ENCODE results near the gene PCSK6.

Gene PCSK6

DNA sequence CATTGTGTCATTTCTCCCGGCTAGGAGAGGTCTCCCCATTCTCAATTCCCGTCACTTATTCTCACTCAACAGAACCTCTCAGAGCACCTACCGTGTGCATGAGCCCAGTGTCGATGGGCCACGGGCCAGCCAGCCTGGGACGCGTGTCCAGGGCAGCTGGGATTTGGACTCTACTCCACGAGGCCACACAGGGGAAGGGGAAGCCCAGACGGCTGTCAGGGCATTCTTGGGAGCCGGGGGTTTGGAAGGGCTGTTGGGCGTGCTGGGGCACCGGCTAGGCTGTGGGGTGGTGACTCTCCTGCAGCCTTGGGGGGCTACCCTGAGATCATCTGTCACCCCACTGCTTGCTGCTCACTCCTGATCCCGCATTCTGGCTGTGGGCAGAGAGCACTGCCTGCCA, 41.7 kb upstream of the PCSK6 start:
- Histone ChIP-seq H3K27ac (ENCODE audit: low read length) (no peak overlapping the region), H3K4me3 (ENCODE audit: low read length) (no peak overlapping the region), H3K36me3 (ENCODE audit: control insufficient read depth, low read depth, low read length) (no peaks in the 10 kb centered on the region), H3K4me1 (ENCODE audit: control insufficient read depth, low read depth, low read length) (no peaks in the 10 kb centered on the region), H3K9me3 (ENCODE audit: control insufficient read depth, low read depth, low read length) (no peaks in the 10 kb centered on the region), H3K9ac (ENCODE audit: low read length) (no peak overlapping the region), H3K27me3 (ENCODE audit: control insufficient read depth, insufficient read depth, low read length) (no peaks in the 10 kb centered on the region)

DNA sequence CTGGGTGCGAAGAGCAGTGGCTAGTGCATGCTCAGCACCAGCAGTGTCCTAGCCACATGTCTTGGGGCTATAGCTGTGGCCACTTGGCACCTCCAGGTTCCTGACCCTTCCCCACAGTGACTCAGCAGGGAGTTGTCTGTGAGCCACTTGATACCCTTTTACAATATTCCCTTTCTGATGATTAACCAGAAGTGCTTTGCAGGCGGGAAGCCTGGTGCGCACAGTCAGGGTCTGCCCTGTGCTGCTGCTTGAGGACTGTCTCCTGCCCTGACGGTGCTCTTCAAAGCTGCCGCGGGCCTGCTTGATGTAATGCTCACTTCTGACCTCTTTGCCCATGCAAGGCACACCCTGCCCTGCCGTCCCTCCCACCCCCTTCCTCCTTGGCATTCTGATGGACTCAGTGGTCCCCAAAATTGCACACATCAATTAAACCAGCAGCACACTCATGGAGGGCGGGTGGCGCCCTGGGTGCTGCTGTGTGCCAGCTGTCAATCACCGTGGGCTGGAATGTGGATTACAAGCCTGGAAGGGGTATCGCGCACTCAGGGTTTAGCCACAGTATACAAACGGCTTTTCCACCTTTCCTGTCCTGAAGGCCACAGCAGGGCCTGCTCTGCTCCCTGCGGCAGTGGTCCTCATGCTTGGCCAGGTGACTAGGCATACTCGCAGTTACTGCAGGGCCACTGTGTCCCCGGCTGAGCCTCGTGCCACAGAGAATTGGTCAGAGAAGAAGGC, 40.9 kb upstream of the PCSK6 start:
- Histone ChIP-seq H3K27ac (ENCODE audit: low read length) (no peak overlapping the region), H3K4me3 (ENCODE audit: low read length) (no peak overlapping the region), H3K9ac (ENCODE audit: low read length) (no peak overlapping the region), H3K36me3 (ENCODE audit: control insufficient read depth, low read depth, low read length) (no peaks in the 10 kb centered on the region), H3K27me3 (ENCODE audit: control insufficient read depth, insufficient read depth, low read length) (no peaks in the 10 kb centered on the region), H3K4me1 (ENCODE audit: control insufficient read depth, low read depth, low read length) (no peaks in the 10 kb centered on the region), H3K9me3 (ENCODE audit: control insufficient read depth, low read depth, low read length) (no peaks in the 10 kb centered on the region)

GRCh38 chr15:101528917-101529299, 39.4 kb upstream of the PCSK6 start:
- no peak overlapping the region for H3K27ac ChIP-seq (ENCODE audit: low read length)
- H3K36me3 ChIP-seq (ENCODE audit: control insufficient read depth, low read depth, low read length), result no peaks in the 10 kb centered on the region
- no peaks in the 10 kb centered on the region for H3K27me3 ChIP-seq (ENCODE audit: control insufficient read depth, insufficient read depth, low read length)
- no peak overlapping the region for H3K4me3 ChIP-seq (ENCODE audit: low read length)
- no peaks in the 10 kb centered on the region for H3K4me1 ChIP-seq (ENCODE audit: control insufficient read depth, low read depth, low read length)
- no peaks in the 10 kb centered on the region for H3K9me3 ChIP-seq (ENCODE audit: control insufficient read depth, low read depth, low read length)
- no peak overlapping the region for H3K9ac ChIP-seq (ENCODE audit: low read length)

DNA sequence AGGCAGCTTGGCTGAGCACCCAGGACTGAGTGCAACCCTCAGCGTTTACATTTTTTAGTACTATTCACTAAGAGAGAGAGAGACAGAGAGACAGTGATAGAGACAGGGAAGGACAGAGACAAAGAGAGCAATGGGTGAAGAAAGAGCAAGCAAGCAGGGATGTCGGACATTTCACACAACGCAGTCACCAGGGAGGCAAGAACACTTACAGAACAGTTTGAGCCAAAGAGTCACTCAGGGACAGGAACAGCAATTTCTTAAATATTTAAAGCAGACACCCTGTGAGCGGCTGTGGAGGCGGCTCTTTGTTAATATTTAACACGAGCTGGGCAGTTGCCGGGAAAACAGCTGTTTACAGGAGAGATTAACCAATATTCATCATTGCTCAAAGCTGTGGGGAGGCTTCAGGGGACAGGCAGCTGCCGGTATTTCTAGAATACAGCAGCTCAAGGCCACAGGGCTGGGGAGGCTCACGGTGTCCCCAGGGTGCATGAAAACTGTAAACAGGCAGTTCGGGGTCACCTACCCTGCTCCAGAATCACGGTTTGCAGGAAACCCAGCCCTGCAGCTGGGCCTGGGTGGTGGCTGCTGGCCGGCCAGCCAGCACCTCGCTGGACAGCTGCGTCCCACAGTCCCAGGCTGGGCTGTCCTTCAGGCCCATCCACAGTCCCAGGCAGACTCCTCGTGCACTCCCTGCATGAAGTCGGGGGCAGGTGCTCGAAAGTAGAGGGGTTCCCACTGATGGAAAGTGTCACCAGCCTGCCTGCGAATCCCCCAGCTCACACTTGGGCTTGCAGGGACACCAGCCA, 38.8 kb upstream of the PCSK6 start:
- no peaks in the 10 kb centered on the region for H3K9me3 ChIP-seq (ENCODE audit: control insufficient read depth, low read depth, low read length)
- H3K4me3 ChIP-seq (ENCODE audit: low read length), result no peak overlapping the region
- H3K27ac ChIP-seq (ENCODE audit: low read length), result no peak overlapping the region
- no peaks in the 10 kb centered on the region for H3K27me3 ChIP-seq (ENCODE audit: control insufficient read depth, insufficient read depth, low read length)
- H3K4me1 ChIP-seq (ENCODE audit: control insufficient read depth, low read depth, low read length), result no peaks in the 10 kb centered on the region
- H3K36me3 ChIP-seq (ENCODE audit: control insufficient read depth, low read depth, low read length), result no peaks in the 10 kb centered on the region
- H3K9ac ChIP-seq (ENCODE audit: low read length), result no peak overlapping the region

DNA sequence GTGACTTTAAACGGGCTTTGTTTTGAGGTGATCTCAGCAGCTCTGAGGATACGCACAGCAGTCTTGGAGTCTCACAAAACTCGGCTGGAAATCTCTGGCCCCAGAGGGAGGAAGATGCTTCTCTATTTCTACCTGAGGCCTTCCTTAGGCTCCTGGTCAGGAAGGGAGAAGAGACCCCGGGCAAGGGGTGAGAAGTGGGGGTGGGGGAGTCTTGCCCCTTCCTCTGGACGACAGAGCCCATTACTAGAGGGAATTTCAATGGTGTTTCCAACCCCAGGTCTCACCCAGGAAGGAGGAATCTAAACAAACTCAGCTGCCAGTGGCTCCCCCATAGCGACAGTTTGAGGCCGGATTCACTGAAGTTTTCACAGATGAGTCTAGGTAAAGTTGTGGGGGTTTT, 37.4 kb upstream of the PCSK6 start:
- Histone ChIP-seq H3K9ac (ENCODE audit: low read length) (no peak overlapping the region), H3K27me3 (ENCODE audit: control insufficient read depth, insufficient read depth, low read length) (no peaks in the 10 kb centered on the region), H3K36me3 (ENCODE audit: control insufficient read depth, low read depth, low read length) (no peaks in the 10 kb centered on the region), H3K4me3 (ENCODE audit: low read length) (no peak overlapping the region), H3K27ac (ENCODE audit: low read length) (no peak overlapping the region), H3K4me1 (ENCODE audit: control insufficient read depth, low read depth, low read length) (no peaks in the 10 kb centered on the region), H3K9me3 (ENCODE audit: control insufficient read depth, low read depth, low read length) (no peaks in the 10 kb centered on the region)

DNA sequence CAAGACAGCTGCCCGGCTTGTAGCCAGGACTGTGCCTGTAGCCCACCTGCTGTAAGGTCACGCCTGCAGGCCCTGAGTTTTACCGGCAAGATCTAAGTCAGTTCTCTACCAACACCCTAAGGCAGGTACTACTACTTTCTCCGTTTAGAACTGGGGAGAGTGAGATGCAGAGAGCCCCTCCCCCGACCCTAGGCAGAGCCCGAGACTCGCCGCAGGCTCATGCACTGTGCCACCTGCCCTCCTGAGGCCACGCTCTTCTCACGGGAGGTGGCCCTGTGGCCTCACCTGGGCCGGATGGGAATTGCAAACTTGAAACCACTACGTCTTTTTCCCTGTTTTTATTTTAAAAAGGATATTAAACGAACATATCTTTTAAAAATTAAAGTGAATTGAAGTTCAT, 36.9 kb upstream of the PCSK6 start:
- no peak overlapping the region for H3K4me3 ChIP-seq (ENCODE audit: low read length)
- H3K9ac ChIP-seq (ENCODE audit: low read length), result no peak overlapping the region
- no peaks in the 10 kb centered on the region for H3K9me3 ChIP-seq (ENCODE audit: control insufficient read depth, low read depth, low read length)
- no peak overlapping the region for H3K27ac ChIP-seq (ENCODE audit: low read length)
- H3K27me3 ChIP-seq (ENCODE audit: control insufficient read depth, insufficient read depth, low read length), result no peaks in the 10 kb centered on the region
- H3K36me3 ChIP-seq (ENCODE audit: control insufficient read depth, low read depth, low read length), result no peaks in the 10 kb centered on the region
- no peaks in the 10 kb centered on the region for H3K4me1 ChIP-seq (ENCODE audit: control insufficient read depth, low read depth, low read length)

DNA sequence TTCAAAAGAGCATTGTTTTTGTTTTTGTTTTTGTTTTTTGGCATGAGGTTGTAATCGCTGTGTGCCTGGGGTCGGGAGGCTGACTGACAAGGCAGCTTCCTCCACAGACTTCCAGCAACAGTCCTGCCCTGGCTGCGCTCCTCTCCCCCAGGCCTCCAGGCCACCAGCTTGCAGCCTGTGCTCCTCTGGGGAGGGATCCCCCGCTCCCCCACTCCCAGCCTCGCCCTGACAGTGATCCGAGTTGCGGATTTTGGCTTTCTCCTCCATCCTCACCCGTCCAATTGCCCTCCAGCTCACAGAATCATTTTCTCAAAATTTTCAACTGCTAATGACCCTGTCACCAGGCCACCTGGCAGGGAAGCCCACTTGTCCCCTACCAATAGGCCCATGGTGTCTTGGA, 36.5 kb upstream of the PCSK6 start:
- no peaks in the 10 kb centered on the region for H3K4me1 ChIP-seq (ENCODE audit: control insufficient read depth, low read depth, low read length)
- H3K36me3 ChIP-seq (ENCODE audit: control insufficient read depth, low read depth, low read length), result no peaks in the 10 kb centered on the region
- H3K9me3 ChIP-seq (ENCODE audit: control insufficient read depth, low read depth, low read length), result no peaks in the 10 kb centered on the region
- H3K27me3 ChIP-seq (ENCODE audit: control insufficient read depth, insufficient read depth, low read length), result no peaks in the 10 kb centered on the region
- H3K9ac ChIP-seq (ENCODE audit: low read length), result no peak overlapping the region
- no peak overlapping the region for H3K27ac ChIP-seq (ENCODE audit: low read length)
- H3K4me3 ChIP-seq (ENCODE audit: low read length), result no peak overlapping the region

GRCh38 chr15:101525087-101525669, 35.7 kb upstream of the PCSK6 start:
- H3K36me3 ChIP-seq (ENCODE audit: control insufficient read depth, low read depth, low read length), result no peaks in the 10 kb centered on the region
- no peak overlapping the region for H3K9ac ChIP-seq (ENCODE audit: low read length)
- H3K27ac ChIP-seq (ENCODE audit: low read length), result no peak overlapping the region
- no peaks in the 10 kb centered on the region for H3K27me3 ChIP-seq (ENCODE audit: control insufficient read depth, insufficient read depth, low read length)
- H3K4me3 ChIP-seq (ENCODE audit: low read length), result no peak overlapping the region
- no peaks in the 10 kb centered on the region for H3K4me1 ChIP-seq (ENCODE audit: control insufficient read depth, low read depth, low read length)
- H3K9me3 ChIP-seq (ENCODE audit: control insufficient read depth, low read depth, low read length), result no peaks in the 10 kb centered on the region

DNA sequence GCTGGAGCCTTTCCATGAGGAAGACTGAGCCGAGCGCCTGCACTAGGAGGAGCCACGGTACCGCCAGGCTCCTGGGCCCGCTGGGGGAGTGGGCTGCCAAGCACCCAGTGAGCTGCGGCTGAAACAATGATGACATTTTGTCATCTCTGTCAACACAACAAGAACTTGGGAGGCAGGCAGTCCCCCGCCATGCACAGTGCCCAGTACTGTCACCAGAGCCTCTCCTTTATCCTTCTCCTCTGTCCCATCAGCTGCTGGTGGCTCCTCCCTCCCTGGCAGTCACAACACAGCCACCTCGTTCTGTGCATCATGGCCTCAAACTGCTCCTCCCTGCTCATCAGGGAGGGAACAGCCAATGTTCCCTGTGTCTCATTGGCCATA, 34.0 kb upstream of the PCSK6 start:
- Histone ChIP-seq H3K9ac (ENCODE audit: low read length) (no peak overlapping the region), H3K27me3 (ENCODE audit: control insufficient read depth, insufficient read depth, low read length) (no peaks in the 10 kb centered on the region), H3K27ac (ENCODE audit: low read length) (no peak overlapping the region), H3K36me3 (ENCODE audit: control insufficient read depth, low read depth, low read length) (no peaks in the 10 kb centered on the region), H3K9me3 (ENCODE audit: control insufficient read depth, low read depth, low read length) (no peaks in the 10 kb centered on the region), H3K4me3 (ENCODE audit: low read length) (no peak overlapping the region), H3K4me1 (ENCODE audit: control insufficient read depth, low read depth, low read length) (no peaks in the 10 kb centered on the region)

GRCh38 chr15:101522621-101523559, 33.4 kb upstream of the PCSK6 start:
- Histone ChIP-seq H3K9me3 (ENCODE audit: control insufficient read depth, low read depth, low read length) (no peaks in the 10 kb centered on the region), H3K27me3 (ENCODE audit: control insufficient read depth, insufficient read depth, low read length) (no peaks in the 10 kb centered on the region), H3K4me1 (ENCODE audit: control insufficient read depth, low read depth, low read length) (no peaks in the 10 kb centered on the region), H3K36me3 (ENCODE audit: control insufficient read depth, low read depth, low read length) (no peaks in the 10 kb centered on the region), H3K4me3 (ENCODE audit: low read length) (no peak overlapping the region), H3K9ac (ENCODE audit: low read length) (no peak overlapping the region), H3K27ac (ENCODE audit: low read length) (no peak overlapping the region)

GRCh38 chr15:101522091-101522490, 32.6 kb upstream of the PCSK6 start:
- Histone ChIP-seq H3K27ac (ENCODE audit: low read length) (no peak overlapping the region), H3K36me3 (ENCODE audit: control insufficient read depth, low read depth, low read length) (no peaks in the 10 kb centered on the region), H3K27me3 (ENCODE audit: control insufficient read depth, insufficient read depth, low read length) (no peaks in the 10 kb centered on the region), H3K9me3 (ENCODE audit: control insufficient read depth, low read depth, low read length) (peaks cover 4% of the 10 kb centered on the region), H3K4me3 (ENCODE audit: low read length) (no peak overlapping the region), H3K4me1 (ENCODE audit: control insufficient read depth, low read depth, low read length) (no peaks in the 10 kb centered on the region), H3K9ac (ENCODE audit: low read length) (no peak overlapping the region)
